Ishikawa (cell line): Measurements from ENCODE around the gene CYP1B1.

Source experiments
- CEBPB ChIP-seq: IDR thresholded peaks from 2 replicates; pipeline ENCODE4 v1.6.1; 2012
- CREB1 ChIP-seq: IDR thresholded peaks from 2 replicates; pipeline ENCODE4 v1.6.1; 2012; ENCODE audit warnings: low read depth
- EGR1 ChIP-seq: IDR thresholded peaks from 2 replicates; pipeline ENCODE4 v1.6.1; 2012
- EP300 ChIP-seq: IDR thresholded peaks from 2 replicates; pipeline ENCODE4 v1.6.1; 2012; ENCODE audit warnings: borderline replicate concordance
- MAX ChIP-seq: IDR thresholded peaks from 2 replicates; pipeline ENCODE4 v1.6.1; 2012
- NFIC ChIP-seq: IDR thresholded peaks from 2 replicates; pipeline ENCODE4 v1.6.1; 2012
- RAD21 ChIP-seq: IDR thresholded peaks from 2 replicates; pipeline ENCODE4 v1.6.1; 2012; ENCODE audit warnings: low read depth
- REST ChIP-seq: IDR thresholded peaks from 2 replicates; pipeline ENCODE4 v1.6.1; 2012; ENCODE audit warnings: low read depth, mild to moderate bottlenecking
- TAF1 ChIP-seq: IDR thresholded peaks from 2 replicates; pipeline ENCODE4 v1.6.1; 2012; ENCODE audit warnings: low read depth, mild to moderate bottlenecking
- TCF12 ChIP-seq: IDR thresholded peaks from 2 replicates; pipeline ENCODE4 v1.6.1; 2012; ENCODE audit warnings: low read depth
- USF1 ChIP-seq: IDR thresholded peaks from 2 replicates; pipeline ENCODE4 v1.6.1; 2012
- YY1 ChIP-seq: IDR thresholded peaks from 2 replicates; pipeline ENCODE4 v1.6.1; 2012; ENCODE audit warnings: low read depth
- ZBTB7A ChIP-seq: IDR thresholded peaks from 2 replicates; pipeline ENCODE4 v1.6.1; 2012; ENCODE audit warnings: low read depth

- TF ChIP-seq CREB1 (no peak), TCF12 (no peak), EP300 (no peak), YY1 (no peak), RAD21 (no peak), MAX (no peak), ZBTB7A (no peak), NFIC (no peak), EGR1 (no peak), CEBPB (no peak), REST (no peak), TAF1 (no peak), USF1 (no peak)
Measured at GRCh38 chr2:38113981-38114708, 38.2 kb upstream of the CYP1B1 start.
